H9 (cell line): ENCODE results near the gene GNA15. TPM values are rescaled to one million over a fixed set of nuclear protein-coding genes. Genes with fewer than 3 reads are reported as not detected.

Source experiments
- DNase-seq: peaks from one replicate; pipeline ENCODE4 v3.0.0-alpha.2; 2017
- H2AFZ ChIP-seq: one replicate; pipeline ENCODE4 v1.6.1; 2013; ENCODE audit warnings: mild to moderate bottlenecking, low read length, control low read depth, moderate library complexity
- H2AK5ac ChIP-seq: 2 replicates; pipeline ENCODE4 v1.6.1; 2013; ENCODE audit warnings: low read length, control low read depth, mixed read lengths; ENCODE audit not compliant: insufficient read length
- H2BK120ac ChIP-seq: one replicate; pipeline ENCODE4 v1.6.1; 2013; ENCODE audit warnings: low read depth, mild to moderate bottlenecking, low read length, control low read depth, inconsistent platforms; ENCODE audit not compliant: poor library complexity, severe bottlenecking
- H2BK12ac ChIP-seq: 2 replicates; pipeline ENCODE4 v1.6.1; 2013; ENCODE audit warnings: low read length, control low read depth, mixed read lengths, low read depth; ENCODE audit not compliant: insufficient read length
- H2BK15ac ChIP-seq: 2 replicates; pipeline ENCODE4 v1.6.1; 2013; ENCODE audit warnings: low read depth, low read length, control low read depth
- H2BK20ac ChIP-seq: one replicate; pipeline ENCODE4 v1.6.1; 2013; ENCODE audit warnings: low read depth, mild to moderate bottlenecking, low read length, control low read depth, inconsistent platforms; ENCODE audit not compliant: poor library complexity, severe bottlenecking
- H2BK5ac ChIP-seq: 2 replicates; pipeline ENCODE4 v1.6.1; 2013; ENCODE audit warnings: low read length, control low read depth, mixed read lengths; ENCODE audit not compliant: insufficient read length
- H3K14ac ChIP-seq: 2 replicates; pipeline ENCODE4 v1.6.1; 2013; ENCODE audit warnings: low read length, control low read depth; ENCODE audit not compliant: insufficient read depth
- H3K18ac ChIP-seq: 2 replicates; pipeline ENCODE4 v1.6.1; 2013; ENCODE audit warnings: low read depth, mild to moderate bottlenecking, mixed read lengths, low read length, control low read depth; ENCODE audit not compliant: insufficient read length
- H3K23ac ChIP-seq: 2 replicates; pipeline ENCODE4 v1.6.1; 2013; ENCODE audit warnings: low read length, control low read depth, mixed read lengths, low read depth; ENCODE audit not compliant: insufficient read length
- H3K23me2 ChIP-seq: 2 replicates; pipeline ENCODE4 v1.6.1; 2013; ENCODE audit warnings: low read depth, mild to moderate bottlenecking, mixed read lengths, low read length, control low read depth; ENCODE audit not compliant: insufficient read length, poor library complexity, severe bottlenecking
- H3K27ac ChIP-seq: 2 replicates; pipeline ENCODE4 v1.5.1; 2013; ENCODE audit warnings: low read length, control low read depth, mixed read lengths, low read depth; ENCODE audit not compliant: insufficient read length
- H3K27me3 ChIP-seq: 2 replicates; pipeline ENCODE4 v1.6.1; 2013; ENCODE audit warnings: low read length, control low read depth, inconsistent platforms; ENCODE audit not compliant: insufficient read depth
- H3K4ac ChIP-seq: 2 replicates; pipeline ENCODE4 v1.6.1; 2013; ENCODE audit warnings: low read depth, mild to moderate bottlenecking, control low read depth, inconsistent platforms, low read length, moderate library complexity
- H3K4me1 ChIP-seq: 2 replicates; pipeline ENCODE4 v1.6.1; 2013; ENCODE audit warnings: low read length, control low read depth, inconsistent platforms; ENCODE audit not compliant: insufficient read depth
- H3K4me2 ChIP-seq: 2 replicates; pipeline ENCODE4 v1.6.1; 2013; ENCODE audit warnings: low read length, control low read depth, mixed read lengths; ENCODE audit not compliant: insufficient read length, insufficient read depth
- H3K56ac ChIP-seq: 2 replicates; pipeline ENCODE4 v1.6.1; 2013; ENCODE audit warnings: low read depth, mild to moderate bottlenecking, mixed read lengths, low read length, control low read depth; ENCODE audit not compliant: insufficient read length
- H3K79me1 ChIP-seq: 2 replicates; pipeline ENCODE4 v1.6.1; 2013; ENCODE audit warnings: low read depth, mild to moderate bottlenecking, moderate library complexity, low read length, control low read depth, inconsistent platforms; ENCODE audit not compliant: insufficient read depth, poor library complexity, severe bottlenecking
- H3K79me2 ChIP-seq: 2 replicates; pipeline ENCODE4 v1.6.1; 2013; ENCODE audit warnings: low read length, control low read depth, inconsistent platforms; ENCODE audit not compliant: insufficient read depth
- H3K9ac ChIP-seq: 2 replicates; pipeline ENCODE4 v1.6.1; 2013; ENCODE audit warnings: low read length, control low read depth, mixed read lengths; ENCODE audit not compliant: insufficient read length; ENCODE audit errors: extremely low read depth
- H3K9me3 ChIP-seq: one replicate; pipeline ENCODE4 v1.6.1; 2013; ENCODE audit warnings: low read depth, low read length, inconsistent platforms; ENCODE audit not compliant: control insufficient read depth
- H3T11ph ChIP-seq: one replicate; pipeline ENCODE4 v1.6.1; 2013; ENCODE audit warnings: mild to moderate bottlenecking, low read length, control low read depth, inconsistent platforms
- H4K20me1 ChIP-seq: one replicate; pipeline ENCODE4 v1.6.1; 2013; ENCODE audit not compliant: control insufficient read depth, insufficient read length, insufficient read depth
- H4K5ac ChIP-seq: 2 replicates; pipeline ENCODE4 v1.6.1; 2013; ENCODE audit warnings: low read depth, mild to moderate bottlenecking, mixed read lengths, low read length, control low read depth; ENCODE audit not compliant: insufficient read length
- H4K8ac ChIP-seq: replicated peaks from 2 replicates; pipeline ENCODE4 v1.6.1; 2013; ENCODE audit warnings: low read length, control low read depth, mixed read lengths, low read depth; ENCODE audit not compliant: insufficient read length
- H4K91ac ChIP-seq: 2 replicates; pipeline ENCODE4 v1.6.1; 2013; ENCODE audit warnings: low read depth, mild to moderate bottlenecking, moderate library complexity, mixed read lengths, low read length, control low read depth; ENCODE audit not compliant: insufficient read length
- H3K27ac Mint-ChIP-seq, 3 experiments: 2 replicates in 2 of 3; 3 replicates in 1 of 3; pipeline ENCODE4 v1.8.0; 2020 to 2021; ENCODE audit warnings: mixed read lengths in 3 of 3, mild to moderate bottlenecking in 1 of 3, moderate library complexity in 1 of 3
- H3K27me3 Mint-ChIP-seq: 2 replicates; pipeline ENCODE4 v1.8.0; 2021; ENCODE audit warnings: low read depth, mild to moderate bottlenecking, moderate library complexity, mixed read lengths
- H3K36me3 Mint-ChIP-seq, 3 experiments: 2 replicates in 2 of 3; 3 replicates in 1 of 3; pipeline ENCODE4 v1.8.0; 2020 to 2021; ENCODE audit warnings: low read depth in 3 of 3, mixed read lengths in 3 of 3; ENCODE audit not compliant: insufficient read depth in 1 of 3
- H3K4me1 Mint-ChIP-seq, 2 experiments: 2 replicates each; pipeline ENCODE4 v1.8.0; 2020; ENCODE audit warnings: mixed read lengths in 2 of 2
- H3K4me3 Mint-ChIP-seq, 2 experiments: 2 replicates in 1 of 2; 3 replicates in 1 of 2; pipeline ENCODE4 v1.8.0; 2020 to 2021; ENCODE audit warnings: mild to moderate bottlenecking in 2 of 2, mixed read lengths in 2 of 2, moderate library complexity in 1 of 2
- H3K9me3 Mint-ChIP-seq, 2 experiments: 2 replicates in 1 of 2; 3 replicates in 1 of 2; pipeline ENCODE4 v1.8.0; 2020; ENCODE audit warnings: mild to moderate bottlenecking in 2 of 2, mixed read lengths in 2 of 2, moderate library complexity in 1 of 2
- WGBS: extraction: QIAGEN DNeasy Blood & Tissue Kit; methylation state at CpG from one replicate; pipeline ENCODE4 v1.1.7; 2013; ENCODE audit warnings: missing lambda C conversion rate, low lambda C conversion rate, mixed read lengths; ENCODE audit not compliant: insufficient read length; ENCODE audit errors: extremely low coverage; 5-methylcytosine and 5-hydroxymethylcytosine counted together
- total RNA-seq: library from RNA; stranded (reverse); gene quantifications from 2 replicates; pipeline ENCODE4 v1.2.1, GENCODE V29; 2021
- TF ChIP-seq, protein P1 (sequence below): fragments of 200-600 bp; sonication (generic); conservative IDR thresholded peaks from 3 replicates; pipeline ENCODE4 v1.8.0; 2021; ENCODE audit warnings: antibody characterized with exemption, mild to moderate bottlenecking

GNA15 gene
- total RNA-seq, 1 experiment from 2014 or later, result not detected

DNA sequence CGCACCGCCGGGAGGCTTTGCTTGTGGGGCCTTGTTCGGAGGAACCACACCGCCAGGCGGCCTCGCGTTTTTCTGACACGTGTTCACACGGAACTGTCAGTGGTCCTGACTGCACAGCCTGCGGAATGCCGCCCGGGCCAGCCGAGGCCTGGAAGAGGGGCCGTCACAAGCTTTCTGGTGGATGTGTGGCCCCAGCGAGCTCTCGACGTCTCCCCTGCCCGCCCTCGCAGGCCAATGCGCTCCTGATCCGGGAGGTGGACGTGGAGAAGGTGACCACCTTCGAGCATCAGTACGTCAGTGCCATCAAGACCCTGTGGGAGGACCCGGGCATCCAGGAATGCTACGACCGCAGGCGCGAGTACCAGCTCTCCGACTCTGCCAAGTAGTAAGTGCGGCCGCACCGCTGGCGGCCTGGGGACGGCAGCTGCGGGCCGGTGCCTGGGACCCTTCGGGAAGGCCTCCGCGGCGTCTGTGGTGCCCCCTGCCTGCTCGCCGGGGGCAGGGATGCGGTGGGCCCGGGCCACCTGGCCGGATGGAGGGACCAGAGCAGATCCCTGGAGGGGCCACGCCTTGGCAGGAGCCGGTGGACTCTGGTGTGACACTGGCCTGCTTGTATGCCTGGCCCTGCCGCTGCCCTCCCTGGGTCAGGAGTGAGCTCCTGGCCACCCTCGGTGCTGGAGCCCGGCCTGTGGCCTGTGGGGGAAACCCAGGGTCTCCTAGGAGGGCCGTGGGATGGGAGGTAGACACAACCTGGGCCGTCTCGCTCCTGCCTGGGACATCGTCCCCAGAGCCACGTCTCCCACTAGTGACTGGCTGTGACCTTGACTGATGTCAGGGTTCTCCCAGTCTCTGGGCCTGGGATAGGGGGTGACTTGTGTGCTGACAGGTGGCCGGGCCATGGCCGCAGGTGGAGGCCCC is 22.5 kb upstream of the GNA15 start:
- no peak overlapping the region for H4K91ac ChIP-seq
- H3K23me2 ChIP-seq, result no peaks in the 10 kb centered on the region
- no peak overlapping the region for H3T11ph ChIP-seq
- H2AFZ ChIP-seq, result no peak overlapping the region
- no peaks in the 10 kb centered on the region for H3K79me1 ChIP-seq
- H3K14ac ChIP-seq, result no peak overlapping the region
- no peak overlapping the region for H2BK5ac ChIP-seq
- no peaks in the 10 kb centered on the region for H4K20me1 ChIP-seq
- H3K56ac ChIP-seq, result no peak overlapping the region
- no peaks in the 10 kb centered on the region; a peak in 3 of 7 replicates for H3K36me3 Mint-ChIP-seq
- H2BK15ac ChIP-seq, result no peak overlapping the region
- peaks cover 8 to 18% of the 10 kb centered on the region in 2 experiments for H3K4me1 Mint-ChIP-seq
- WGBS, result no CpG with 5 or more reads among the region's 59 CpGs
- H3K9me3 ChIP-seq, result no peaks in the 10 kb centered on the region
- no peak overlapping the region for H4K8ac ChIP-seq
- H3K4me1 ChIP-seq, result no peaks in the 10 kb centered on the region; the same call in 1 of the 2 replicates
- H3K9ac ChIP-seq, result no peak overlapping the region
- no peak overlapping the region for H4K5ac ChIP-seq
- no peak for DNase-seq
- H3K23ac ChIP-seq, result no peak overlapping the region
- H2BK120ac ChIP-seq, result no peak overlapping the region
- TF ChIP-seq, protein P1, sequence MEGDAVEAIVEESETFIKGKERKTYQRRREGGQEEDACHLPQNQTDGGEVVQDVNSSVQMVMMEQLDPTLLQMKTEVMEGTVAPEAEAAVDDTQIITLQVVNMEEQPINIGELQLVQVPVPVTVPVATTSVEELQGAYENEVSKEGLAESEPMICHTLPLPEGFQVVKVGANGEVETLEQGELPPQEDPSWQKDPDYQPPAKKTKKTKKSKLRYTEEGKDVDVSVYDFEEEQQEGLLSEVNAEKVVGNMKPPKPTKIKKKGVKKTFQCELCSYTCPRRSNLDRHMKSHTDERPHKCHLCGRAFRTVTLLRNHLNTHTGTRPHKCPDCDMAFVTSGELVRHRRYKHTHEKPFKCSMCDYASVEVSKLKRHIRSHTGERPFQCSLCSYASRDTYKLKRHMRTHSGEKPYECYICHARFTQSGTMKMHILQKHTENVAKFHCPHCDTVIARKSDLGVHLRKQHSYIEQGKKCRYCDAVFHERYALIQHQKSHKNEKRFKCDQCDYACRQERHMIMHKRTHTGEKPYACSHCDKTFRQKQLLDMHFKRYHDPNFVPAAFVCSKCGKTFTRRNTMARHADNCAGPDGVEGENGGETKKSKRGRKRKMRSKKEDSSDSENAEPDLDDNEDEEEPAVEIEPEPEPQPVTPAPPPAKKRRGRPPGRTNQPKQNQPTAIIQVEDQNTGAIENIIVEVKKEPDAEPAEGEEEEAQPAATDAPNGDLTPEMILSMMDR, result no peak
- H3K27ac Mint-ChIP-seq, result peak overlapping the region in 1 of 3 experiments; percentile 56; a peak in 2 of 7 replicates
- no peak overlapping the region for H3K27ac ChIP-seq
- H2AK5ac ChIP-seq, result no peak overlapping the region
- H3K27me3 Mint-ChIP-seq, result no peaks in the 10 kb centered on the region
- H2BK12ac ChIP-seq, result no peak overlapping the region
- no peaks in the 10 kb centered on the region for H3K27me3 ChIP-seq
- H3K18ac ChIP-seq, result no peak overlapping the region
- H3K9me3 Mint-ChIP-seq, result no peaks in the 10 kb centered on the region
- no peak overlapping the region for H3K4ac ChIP-seq
- no peak overlapping the region for H3K4me3 Mint-ChIP-seq
- no peaks in the 10 kb centered on the region for H3K79me2 ChIP-seq
- H3K4me2 ChIP-seq, result no peak overlapping the region
- H2BK20ac ChIP-seq, result no peak overlapping the region
